ENCODE measurements around the gene KCNC1.

Gene KCNC1

DNA sequence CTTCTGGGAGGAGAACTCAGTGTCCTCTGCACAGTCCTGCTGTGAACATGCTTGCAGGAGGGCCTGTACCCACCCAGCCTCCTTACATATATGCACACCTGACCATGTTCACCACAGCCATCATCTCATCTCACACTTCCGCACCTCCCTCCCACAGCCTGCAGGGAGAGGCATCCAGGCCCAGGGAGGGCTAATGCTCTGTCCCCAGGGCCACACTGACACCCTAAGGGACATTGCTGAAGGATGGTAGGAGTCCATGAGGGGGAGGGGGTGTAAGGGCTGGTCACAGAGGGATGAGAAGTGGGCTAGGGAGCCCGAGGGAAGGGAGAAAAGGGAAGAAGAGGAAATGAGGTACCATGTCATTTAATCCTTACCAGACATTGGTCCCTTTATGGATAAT lies 4.4 kb upstream of the KCNC1 start:
- TF ChIP-seq, protein P1, sequence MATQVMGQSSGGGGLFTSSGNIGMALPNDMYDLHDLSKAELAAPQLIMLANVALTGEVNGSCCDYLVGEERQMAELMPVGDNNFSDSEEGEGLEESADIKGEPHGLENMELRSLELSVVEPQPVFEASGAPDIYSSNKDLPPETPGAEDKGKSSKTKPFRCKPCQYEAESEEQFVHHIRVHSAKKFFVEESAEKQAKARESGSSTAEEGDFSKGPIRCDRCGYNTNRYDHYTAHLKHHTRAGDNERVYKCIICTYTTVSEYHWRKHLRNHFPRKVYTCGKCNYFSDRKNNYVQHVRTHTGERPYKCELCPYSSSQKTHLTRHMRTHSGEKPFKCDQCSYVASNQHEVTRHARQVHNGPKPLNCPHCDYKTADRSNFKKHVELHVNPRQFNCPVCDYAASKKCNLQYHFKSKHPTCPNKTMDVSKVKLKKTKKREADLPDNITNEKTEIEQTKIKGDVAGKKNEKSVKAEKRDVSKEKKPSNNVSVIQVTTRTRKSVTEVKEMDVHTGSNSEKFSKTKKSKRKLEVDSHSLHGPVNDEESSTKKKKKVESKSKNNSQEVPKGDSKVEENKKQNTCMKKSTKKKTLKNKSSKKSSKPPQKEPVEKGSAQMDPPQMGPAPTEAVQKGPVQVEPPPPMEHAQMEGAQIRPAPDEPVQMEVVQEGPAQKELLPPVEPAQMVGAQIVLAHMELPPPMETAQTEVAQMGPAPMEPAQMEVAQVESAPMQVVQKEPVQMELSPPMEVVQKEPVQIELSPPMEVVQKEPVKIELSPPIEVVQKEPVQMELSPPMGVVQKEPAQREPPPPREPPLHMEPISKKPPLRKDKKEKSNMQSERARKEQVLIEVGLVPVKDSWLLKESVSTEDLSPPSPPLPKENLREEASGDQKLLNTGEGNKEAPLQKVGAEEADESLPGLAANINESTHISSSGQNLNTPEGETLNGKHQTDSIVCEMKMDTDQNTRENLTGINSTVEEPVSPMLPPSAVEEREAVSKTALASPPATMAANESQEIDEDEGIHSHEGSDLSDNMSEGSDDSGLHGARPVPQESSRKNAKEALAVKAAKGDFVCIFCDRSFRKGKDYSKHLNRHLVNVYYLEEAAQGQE (IDR thresholded peaks at IDR 0.05; ENCODE audit: insufficient read depth in 1 of 2, low read depth in 2 of 2, low read length in 2 of 2), result no peak
- TF ChIP-seq POLR2AphosphoS5 (IDR thresholded peaks at IDR 0.05; ENCODE audit: low read depth, low read length) (no peak), TAF1 (IDR thresholded peaks at IDR 0.05; ENCODE audit: borderline replicate concordance, insufficient read depth, low read length) (no peak), SIN3A (IDR thresholded peaks at IDR 0.05; ENCODE audit: borderline replicate concordance, insufficient read depth, low read length) (no peak), FOXP2 (optimal IDR thresholded peaks at IDR 0.05; ENCODE audit: borderline replicate concordance, extremely low read depth, extremely low read length, insufficient read depth) (no peak)

DNA sequence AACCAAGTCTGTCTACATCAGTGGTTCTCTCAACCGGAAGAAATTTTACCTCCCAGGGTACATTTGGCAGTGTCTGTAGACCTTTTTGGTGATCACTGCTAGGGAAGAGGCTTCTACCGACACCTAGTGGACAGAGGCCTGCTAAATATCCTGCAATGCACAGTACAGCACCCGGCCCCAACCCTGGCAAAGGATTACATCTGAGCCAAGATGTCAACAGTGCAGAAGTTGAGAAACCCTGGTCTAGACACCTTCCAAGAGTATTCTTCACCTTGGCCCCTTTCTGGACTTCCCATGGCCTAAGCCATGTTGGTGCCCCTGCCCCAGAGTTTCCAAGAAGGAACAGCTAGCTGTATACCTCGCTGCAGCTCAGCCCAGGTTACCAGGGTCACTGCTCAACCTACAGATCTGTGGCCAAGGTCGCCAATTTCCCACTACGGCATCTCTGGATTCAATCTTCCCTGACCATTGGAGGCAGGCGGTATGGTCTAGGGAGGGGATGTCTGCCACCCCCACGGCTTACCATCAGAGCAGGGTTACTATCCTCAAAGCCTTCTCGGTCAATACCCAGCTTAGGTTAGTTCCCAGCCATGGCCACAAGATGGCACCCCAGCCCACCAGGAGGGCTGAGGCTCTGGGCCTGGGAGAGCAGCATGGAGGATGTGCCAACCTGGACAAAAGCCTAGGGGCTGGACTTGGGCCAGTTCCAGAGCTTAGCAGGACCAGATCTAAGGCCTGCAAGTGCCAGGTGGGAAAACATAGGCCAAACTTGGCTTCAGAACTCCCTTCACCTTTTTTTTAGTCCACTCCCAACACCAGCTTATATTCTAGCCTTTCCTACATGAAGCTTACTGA lies 3.7 kb upstream of the KCNC1 start:
- TF ChIP-seq FOXP2 (optimal IDR thresholded peaks at IDR 0.05; ENCODE audit: borderline replicate concordance, extremely low read depth, extremely low read length, insufficient read depth), result no peak
- TF ChIP-seq SIN3A (IDR thresholded peaks at IDR 0.05; ENCODE audit: borderline replicate concordance, insufficient read depth, low read length), result no peak
- TF ChIP-seq, protein P1 (IDR thresholded peaks at IDR 0.05; ENCODE audit: insufficient read depth in 1 of 2, low read depth in 2 of 2, low read length in 2 of 2), result peak in 1 of 2 experiments; percentile 51; a peak in 1 of 4 replicates
- no peak for TF ChIP-seq TAF1 (IDR thresholded peaks at IDR 0.05; ENCODE audit: borderline replicate concordance, insufficient read depth, low read length)
- no peak for TF ChIP-seq POLR2AphosphoS5 (IDR thresholded peaks at IDR 0.05; ENCODE audit: low read depth, low read length)

DNA sequence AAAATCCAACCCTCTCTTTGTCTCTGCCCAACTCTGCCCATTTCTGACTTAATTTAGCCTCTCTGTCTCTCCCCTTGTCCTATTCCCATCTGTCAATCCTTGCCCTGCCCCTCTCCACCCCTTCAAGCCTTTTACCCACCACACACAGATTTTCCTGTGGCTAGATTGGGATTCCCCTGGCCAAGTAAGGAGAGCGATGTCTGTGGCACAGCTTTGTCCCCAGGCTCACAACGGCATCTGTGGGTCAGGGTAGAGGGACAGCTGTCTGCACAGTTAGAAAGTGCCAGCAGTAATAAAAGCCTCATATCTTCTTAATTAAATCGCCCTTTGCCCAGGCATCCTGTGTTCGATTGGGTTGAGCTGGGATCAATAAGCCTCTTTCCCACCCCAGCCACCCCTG lies 1.3 kb upstream of the KCNC1 start:
- TF ChIP-seq TAF1 (IDR thresholded peaks at IDR 0.05; ENCODE audit: borderline replicate concordance, insufficient read depth, low read length) (no peak), POLR2AphosphoS5 (IDR thresholded peaks at IDR 0.05; ENCODE audit: low read depth, low read length) (no peak), FOXP2 (optimal IDR thresholded peaks at IDR 0.05; ENCODE audit: borderline replicate concordance, extremely low read depth, extremely low read length, insufficient read depth) (no peak), SIN3A (IDR thresholded peaks at IDR 0.05; ENCODE audit: borderline replicate concordance, insufficient read depth, low read length) (no peak)
- TF ChIP-seq, protein P1 (IDR thresholded peaks at IDR 0.05; ENCODE audit: insufficient read depth in 1 of 2, low read depth in 2 of 2, low read length in 2 of 2), result no peak

DNA sequence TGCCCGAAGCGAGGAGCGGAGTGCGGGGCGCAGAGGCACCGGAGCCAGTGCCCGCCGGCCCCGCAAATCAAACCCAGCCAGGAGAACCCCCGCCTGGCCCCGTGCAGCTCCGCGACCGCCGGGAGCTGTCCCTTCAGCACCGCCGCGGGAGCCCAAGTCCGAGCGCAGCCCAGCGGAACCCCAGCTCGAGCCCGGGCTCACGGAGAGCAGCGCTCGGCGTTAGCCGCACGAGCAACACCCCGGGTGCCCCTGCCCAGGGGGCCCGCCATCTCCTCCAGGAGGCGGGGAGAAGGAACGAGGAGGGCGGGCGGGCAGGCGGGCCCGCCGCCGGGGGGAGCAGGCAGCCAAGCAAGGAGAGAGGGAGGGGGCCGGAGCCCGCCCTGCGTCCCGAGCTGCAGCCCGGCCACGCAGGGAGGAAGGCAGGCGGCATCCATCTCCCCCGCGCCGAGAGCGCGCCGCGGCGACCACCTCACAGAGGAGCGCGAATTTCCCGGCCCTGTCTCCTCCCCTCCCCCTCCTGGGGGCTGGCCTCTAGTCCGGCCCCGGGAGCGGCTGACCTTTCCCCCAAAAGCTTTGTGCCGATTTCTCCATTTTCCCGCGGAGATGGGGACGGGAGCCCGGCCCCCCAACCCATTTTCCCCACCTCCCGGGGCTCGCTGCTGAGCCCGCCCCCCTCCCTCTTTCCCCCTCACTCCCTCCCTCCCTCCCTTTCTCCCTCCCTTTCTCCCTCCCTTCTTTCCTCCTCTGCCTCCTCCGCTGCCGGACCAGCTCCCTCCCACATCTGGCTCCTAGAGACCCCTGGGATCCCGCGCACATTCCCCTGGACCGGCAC lies 621 bp downstream of the KCNC1 start:
- TF ChIP-seq SIN3A (IDR thresholded peaks at IDR 0.05; ENCODE audit: borderline replicate concordance, insufficient read depth, low read length), result no peak
- no peak for TF ChIP-seq POLR2AphosphoS5 (IDR thresholded peaks at IDR 0.05; ENCODE audit: low read depth, low read length)
- no peak for TF ChIP-seq FOXP2 (optimal IDR thresholded peaks at IDR 0.05; ENCODE audit: borderline replicate concordance, extremely low read depth, extremely low read length, insufficient read depth)
- TF ChIP-seq, protein P1 (IDR thresholded peaks at IDR 0.05; ENCODE audit: insufficient read depth in 1 of 2, low read depth in 2 of 2, low read length in 2 of 2), result peak; percentile 85 to 95
- no peak for TF ChIP-seq TAF1 (IDR thresholded peaks at IDR 0.05; ENCODE audit: borderline replicate concordance, insufficient read depth, low read length)
